Skin of body (tissue), 2 donors: Measurements from ENCODE around the gene ZMAT5. TPM values are rescaled to one million over a fixed set of nuclear protein-coding genes. Genes with fewer than 3 reads are reported as not detected.

ENCODE experiments used
- DNase-seq: peaks from one replicate; lab custom pipeline; 2025; lab: John Stamatoyannopoulos, UW
- total RNA-seq: library from RNA; depleted of rRNA; stranded (reverse); fragments of >200 nt; gene quantifications from one replicate; pipeline ENCODE4 v1.2.3, GENCODE V29; 2014

Gene ZMAT5
- total RNA-seq, 1 donor from 2014 or later: 10.0 TPM

DNA sequence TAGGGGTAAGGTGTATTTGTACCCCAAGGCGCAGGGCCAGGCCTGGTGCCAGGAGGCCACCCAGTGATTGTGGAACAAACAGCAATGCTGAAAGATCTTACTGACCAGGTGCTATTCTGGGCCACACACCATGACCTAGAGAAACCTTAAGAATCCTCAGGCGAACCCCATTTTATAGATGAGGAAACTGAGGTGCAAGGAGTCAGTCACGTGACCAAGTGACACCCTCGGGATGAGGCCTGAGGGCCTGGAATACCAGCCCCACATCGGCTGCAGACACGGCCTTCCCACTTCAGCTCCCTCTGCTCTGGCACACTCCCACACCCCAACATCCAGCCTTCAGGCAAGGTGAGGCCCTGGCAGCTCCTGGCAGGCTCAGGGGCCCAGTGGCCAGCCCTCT, 33.9 kb downstream of the ZMAT5 start:
- DNase-seq: no peak

GRCh38 chr22:29731058-29731850, 35.6 kb downstream of the ZMAT5 start:
- DNase-seq: no peak

DNA sequence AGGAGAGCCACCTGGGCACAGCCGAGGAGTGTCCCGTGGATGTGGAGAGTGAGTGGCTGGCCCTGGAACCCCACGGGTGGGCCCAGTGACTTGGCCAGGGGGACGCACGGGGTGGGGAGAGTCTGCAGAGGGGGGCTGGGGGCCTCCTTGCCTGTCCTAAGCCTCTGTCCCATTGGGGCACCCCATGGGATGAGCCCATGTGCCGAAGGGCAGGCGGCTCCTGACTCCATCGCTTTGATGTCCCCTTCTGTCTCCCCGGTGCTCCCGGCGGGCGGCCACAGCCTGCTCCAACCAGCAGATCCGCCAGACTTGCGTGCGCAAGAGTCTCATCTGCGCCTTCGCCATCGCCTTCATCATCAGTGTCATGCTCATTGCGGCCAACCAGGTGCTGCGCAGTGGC, 37.6 kb downstream of the ZMAT5 start:
- no peak for DNase-seq

- DNase-seq: no peak
Observed at GRCh38 chr22:29727131-29727523, 39.7 kb downstream of the ZMAT5 start.

DNA sequence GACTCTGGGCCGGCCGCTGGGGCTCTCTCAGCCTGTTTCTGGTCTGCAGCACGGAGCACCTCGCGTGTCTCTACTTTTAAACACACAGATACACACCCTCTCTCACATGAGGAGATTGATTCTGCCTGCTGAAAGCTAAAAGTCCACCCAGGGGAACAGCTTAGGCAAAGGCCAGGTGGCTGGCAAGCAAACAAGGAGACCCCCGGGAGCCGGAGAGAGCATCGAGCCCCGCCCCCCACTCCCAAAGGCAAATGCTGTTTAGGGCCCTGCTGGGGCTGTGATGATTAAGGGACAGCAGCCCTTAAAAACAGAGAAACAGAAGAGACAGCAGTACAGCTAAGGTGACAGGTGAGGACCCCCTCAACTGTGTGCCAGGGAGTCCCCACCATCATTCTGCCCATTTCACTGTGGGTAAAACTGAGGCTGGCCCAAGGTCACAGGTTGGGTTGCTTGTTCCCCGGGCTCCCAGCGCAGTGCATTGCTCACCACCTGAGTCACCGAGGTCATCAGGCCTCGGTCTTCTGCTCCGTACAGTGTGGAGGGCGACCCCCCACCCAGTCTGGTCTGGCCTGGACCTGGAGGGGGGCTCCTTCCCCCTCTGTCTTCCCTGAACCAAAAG, 40.2 kb downstream of the ZMAT5 start:
- no peak for DNase-seq

- no peak for DNase-seq
Observed at GRCh38 chr22:29726106-29726505, 40.7 kb downstream of the ZMAT5 start.

DNA sequence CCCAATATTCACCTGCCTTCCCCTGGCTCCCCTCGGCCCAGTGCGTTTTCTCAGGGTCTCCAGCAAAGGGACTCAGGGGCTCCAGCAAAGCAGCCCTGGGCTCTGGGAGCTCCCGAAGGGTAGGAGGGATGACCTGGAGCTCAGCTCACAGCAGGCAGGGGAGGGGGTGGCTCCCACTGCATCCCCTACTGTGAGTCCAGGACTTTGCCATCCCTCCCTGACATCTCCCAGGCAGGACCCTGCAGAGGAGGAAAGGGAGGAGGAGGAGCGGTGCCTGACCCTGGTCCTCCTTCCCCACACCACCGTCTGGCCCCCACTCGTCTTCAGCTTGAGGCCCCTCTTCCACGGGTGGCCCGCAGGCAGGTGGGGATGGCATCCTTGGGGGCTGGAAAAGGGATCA, 42.0 kb downstream of the ZMAT5 start:
- DNase-seq: no peak

GRCh38 chr22:29723766-29724165, 43.0 kb downstream of the ZMAT5 start:
- DNase-seq: no peak

- no peak for DNase-seq
Observed at GRCh38 chr22:29722587-29722986, 44.2 kb downstream of the ZMAT5 start.

DNA sequence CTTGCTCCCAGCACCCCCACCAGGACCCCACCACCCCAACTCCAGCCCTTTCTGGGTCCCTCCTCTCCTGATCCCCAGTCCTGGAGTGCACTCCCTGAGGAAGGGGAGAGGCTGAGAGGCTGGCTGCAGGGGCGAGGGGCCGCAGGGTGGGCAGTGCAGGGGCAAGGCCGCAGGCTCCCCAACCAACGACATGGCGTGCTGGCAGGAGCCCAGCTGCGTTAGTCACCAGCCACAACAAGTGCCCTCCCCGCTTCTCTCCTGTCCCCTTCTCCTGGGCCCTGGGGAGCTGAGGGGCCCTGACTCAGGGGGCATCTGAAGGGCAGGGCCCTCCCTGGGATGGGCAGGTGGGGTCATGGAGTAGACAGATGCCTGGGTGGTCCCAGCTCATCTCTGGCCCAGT, 44.7 kb downstream of the ZMAT5 start:
- no peak for DNase-seq

DNA sequence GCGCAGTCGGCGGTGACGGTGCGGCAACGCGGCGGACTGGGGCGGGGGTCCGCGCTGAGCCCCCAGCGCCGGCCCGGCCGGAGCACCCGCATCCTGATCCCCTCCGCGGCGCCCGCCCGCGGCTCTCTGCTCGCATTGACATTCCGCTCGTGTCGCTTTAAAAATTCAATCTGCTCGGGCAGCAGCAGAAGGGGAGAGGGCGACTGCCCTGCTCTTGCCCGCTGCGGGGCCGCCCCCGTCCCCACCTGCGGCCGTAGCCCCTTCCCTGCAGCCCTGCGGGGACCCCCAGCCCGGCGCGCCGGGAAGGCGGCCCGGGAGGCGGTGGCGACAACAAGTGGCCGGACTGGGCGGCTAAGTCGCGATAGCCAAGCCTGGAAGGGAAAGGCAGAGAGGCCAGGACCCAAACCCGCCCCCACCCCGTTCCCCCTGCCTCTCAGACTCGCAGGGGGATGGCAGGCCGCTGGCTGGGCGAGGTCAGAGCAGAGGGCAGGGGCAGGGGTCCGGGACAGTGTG, 45.9 kb downstream of the ZMAT5 start:
- no peak for DNase-seq

DNA sequence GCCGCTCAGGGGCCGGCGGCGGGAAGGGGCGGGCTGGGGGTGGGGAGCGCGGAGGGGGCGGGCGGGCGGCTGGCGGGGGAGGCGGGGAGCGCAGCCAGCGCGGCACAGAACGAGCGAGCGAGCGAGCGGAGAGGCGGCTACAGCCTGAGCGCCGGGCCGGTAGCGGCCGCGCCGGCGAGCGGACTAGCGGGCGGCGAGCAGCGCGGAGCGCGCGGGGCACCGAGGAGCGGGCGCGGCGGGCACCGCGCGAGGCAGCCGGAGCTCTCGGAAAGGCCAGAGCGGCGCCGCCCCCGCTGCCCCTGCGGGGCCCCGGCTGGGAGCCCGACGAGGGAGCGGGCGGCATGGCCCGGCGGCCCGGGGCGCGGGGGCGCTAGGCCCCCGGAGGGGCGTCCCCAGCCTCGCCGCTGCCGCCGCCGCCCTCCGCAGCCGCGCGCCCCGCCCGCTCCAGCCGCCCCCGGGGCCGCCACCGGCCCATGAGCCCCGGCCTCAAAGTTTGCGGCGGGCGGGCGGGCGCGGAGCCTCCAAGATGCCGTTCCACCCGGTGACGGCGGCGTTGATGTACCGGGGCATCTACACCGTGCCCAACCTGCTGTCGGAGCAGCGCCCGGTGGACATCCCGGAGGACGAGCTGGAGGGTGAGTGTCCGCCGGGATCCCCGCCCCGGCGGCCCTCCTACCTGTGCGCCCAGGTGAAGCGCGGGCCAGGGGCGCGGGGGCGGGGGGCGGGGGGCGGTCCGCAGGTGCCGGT, 46.7 kb downstream of the ZMAT5 start, which contains the start of gene CABP7:
Gene CABP7, plus strand, starts transcription at position 105 of the 747 bp plus-strand sequence. Its CDS starts 422 bp downstream, at position 527.
- DNase-seq: no peak

DNA sequence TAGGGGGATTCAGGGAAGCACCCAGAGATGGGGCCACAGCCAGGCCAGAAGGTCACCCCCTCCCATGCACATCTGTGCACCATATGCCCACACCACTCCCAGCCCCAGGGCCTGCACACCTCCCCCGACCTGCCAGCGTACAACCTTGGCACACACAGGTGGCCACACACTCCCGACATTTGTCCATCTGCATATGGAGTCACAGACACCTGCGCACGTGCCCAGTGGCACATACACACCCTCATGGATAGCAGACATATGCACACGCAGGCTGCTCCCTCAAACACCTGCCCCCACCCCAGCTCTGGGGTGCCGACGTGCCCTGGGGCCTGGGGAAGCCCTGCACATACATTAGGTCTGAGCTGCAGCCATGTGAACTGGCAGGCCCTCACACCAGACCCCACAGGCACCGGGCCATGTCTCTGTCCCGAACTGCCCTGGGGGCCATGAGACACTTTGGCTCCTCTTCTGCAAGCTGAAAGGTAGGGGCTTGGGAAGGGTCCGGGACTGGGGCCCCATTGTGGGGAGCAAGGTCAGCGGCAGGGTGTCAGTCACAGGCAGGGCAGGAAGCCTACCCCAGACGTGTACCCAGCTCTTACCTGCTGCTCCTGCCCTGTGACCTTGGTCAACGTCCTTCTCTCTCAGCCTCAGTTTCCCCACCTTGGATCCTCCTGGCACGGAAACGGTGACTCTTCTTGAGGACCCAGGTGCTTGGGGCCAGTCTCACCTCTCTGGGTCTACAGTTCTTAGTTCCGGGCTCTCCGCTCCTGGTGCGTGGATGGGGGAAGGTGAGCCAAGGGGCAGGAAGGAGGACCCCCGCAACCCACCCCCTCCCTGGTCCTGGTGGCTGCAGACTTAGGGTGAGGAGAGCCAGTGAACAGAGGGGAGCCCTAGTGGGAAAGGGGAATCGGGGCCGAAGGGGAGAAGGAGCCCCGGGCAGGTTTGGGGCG, 47.6 kb downstream of the ZMAT5 start:
- no peak for DNase-seq

- no peak for DNase-seq
Observed at GRCh38 chr22:29717789-29718188, 49.0 kb downstream of the ZMAT5 start.

GRCh38 chr22:29716814-29717545, 49.8 kb downstream of the ZMAT5 start:
- peak; percentile 14 for DNase-seq

GRCh38 chr22:29715705-29716104, 51.1 kb downstream of the ZMAT5 start:
- no peak for DNase-seq

DNA sequence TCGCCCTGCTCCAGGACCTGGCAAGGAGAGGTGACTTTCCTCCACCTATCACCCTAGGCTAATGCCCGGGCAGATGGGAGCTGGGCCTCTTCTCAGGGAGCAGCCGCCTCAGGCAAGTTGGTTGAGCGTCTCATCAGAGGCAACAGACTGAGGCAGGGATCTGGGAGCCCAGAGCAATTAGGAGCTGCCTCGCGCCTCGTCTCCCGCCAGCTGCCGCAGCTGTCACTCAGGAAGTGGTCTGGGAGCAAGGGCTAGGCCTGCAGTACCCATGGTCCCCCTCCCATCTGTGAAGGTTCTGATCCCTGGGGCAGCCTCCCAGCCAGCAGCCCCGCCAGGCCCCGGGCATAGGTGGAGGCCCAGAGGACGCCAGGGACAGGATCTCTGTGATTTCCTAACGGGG, 51.6 kb downstream of the ZMAT5 start:
- DNase-seq: no peak

DNA sequence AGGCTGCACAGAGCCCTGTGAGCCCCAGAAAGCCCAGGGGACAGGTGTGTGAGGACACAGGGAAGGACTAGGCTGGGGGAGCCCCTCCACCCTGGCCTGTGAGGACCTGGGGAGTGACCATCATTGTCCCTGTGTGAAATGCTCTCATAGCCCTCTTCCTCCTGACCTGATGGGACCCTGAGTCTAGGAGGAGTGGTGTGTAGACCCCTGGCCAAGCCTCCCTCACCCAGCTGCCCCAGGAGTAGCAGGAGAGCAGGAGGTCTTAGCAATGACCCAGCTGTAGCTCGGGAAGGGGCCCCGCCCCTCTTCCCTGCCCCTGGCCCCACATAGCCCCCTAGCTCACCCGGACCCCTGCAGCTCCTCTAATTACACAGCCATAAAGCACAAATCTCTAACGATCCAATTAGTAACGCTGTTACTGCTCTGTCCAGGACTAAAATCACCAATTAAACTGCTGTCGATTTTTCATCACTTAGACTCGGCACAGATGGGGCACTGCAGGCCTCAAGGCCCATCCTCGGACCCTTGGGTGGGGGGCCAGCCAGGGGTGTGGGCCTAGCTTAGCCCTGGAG, 53.6 kb downstream of the ZMAT5 start:
- DNase-seq: no peak

DNA sequence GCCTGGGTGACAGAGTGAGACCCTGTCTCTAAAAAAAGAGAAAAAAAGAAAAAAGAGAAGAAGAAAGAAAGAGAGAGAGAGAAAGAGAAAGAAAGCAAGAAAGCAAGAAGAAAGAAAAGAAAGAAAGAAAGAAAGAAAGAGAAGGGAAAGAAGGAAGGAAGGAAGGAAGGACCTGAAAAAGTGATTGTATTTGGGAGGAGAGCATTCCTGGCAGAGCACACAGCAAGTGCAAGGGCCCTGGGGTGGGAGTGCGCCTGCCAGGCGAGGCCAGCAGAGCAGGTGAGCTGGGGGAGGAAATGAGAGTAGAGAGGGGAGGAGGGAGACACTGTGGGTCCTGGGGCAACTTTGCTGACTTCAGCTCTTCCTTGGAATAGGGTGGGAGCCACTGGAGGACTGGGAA, 54.7 kb downstream of the ZMAT5 start:
- no peak for DNase-seq
